H1 (cell line): ENCODE measurements around the gene TYK2. TPM values are rescaled to one million over a fixed set of nuclear protein-coding genes. Genes with fewer than 3 reads are reported as not detected.

ENCODE experiments used
- CTCF ChIA-PET: fragments of 300-600 bp; sonication (Branson Sonifier 250); formaldehyde crosslinking; loops from one replicate; lab custom pipeline; 2021; ENCODE audit not compliant: partially characterized antibody; lab: Charles Lee
- POLR2A ChIA-PET: fragments of 300-600 bp; sonication (Branson Sonifier 250); formaldehyde crosslinking; loops from one replicate; lab custom pipeline; 2021; ENCODE audit warnings: inconsistent platforms; ENCODE audit not compliant: partially characterized antibody; lab: Charles Lee
- DNase-seq, 2 experiments: peaks; one replicate each; pipeline versions ENCODE4 v3.0.0 to v3.0.0-alpha.2; 2010 to 2022; ENCODE audit warnings: low spot score in 2 of 2, low read depth in 1 of 2, mixed read lengths in 1 of 2
- FAIRE-seq: peaks from 2 replicates; lab custom pipeline; 2011; peaks lifted over from hg19 to GRCh38; lab: Jason Lieb, UNC
- H2AFZ ChIP-seq: 2 replicates; pipeline ENCODE4 v1.8.1; 2012; ENCODE audit warnings: low read length, inconsistent platforms
- H2AK5ac ChIP-seq: 2 replicates; pipeline ENCODE4 v1.6.1; 2013; ENCODE audit warnings: low read depth, low read length
- H2BK120ac ChIP-seq: replicated peaks from 2 replicates; pipeline ENCODE3; 2013; ENCODE audit warnings: low read depth, low read length, inconsistent platforms
- H2BK12ac ChIP-seq: 2 replicates; pipeline ENCODE4 v1.6.1; 2013; ENCODE audit warnings: low read depth, low read length
- H2BK15ac ChIP-seq: 2 replicates; pipeline ENCODE4 v1.6.1; 2013; ENCODE audit warnings: low read length
- H2BK20ac ChIP-seq: 2 replicates; pipeline ENCODE4 v1.6.1; 2013; ENCODE audit warnings: low read length
- H2BK5ac ChIP-seq: 2 replicates; pipeline ENCODE4 v1.6.1; 2013; ENCODE audit warnings: low read depth, low read length
- H3K14ac ChIP-seq: 2 replicates; pipeline ENCODE4 v1.6.1; 2013; ENCODE audit warnings: inconsistent platforms; ENCODE audit not compliant: insufficient read length
- H3K18ac ChIP-seq: 2 replicates; pipeline ENCODE4 v1.6.1; 2013; ENCODE audit warnings: low read length; ENCODE audit errors: extremely low read depth
- H3K23ac ChIP-seq: 2 replicates; pipeline ENCODE4 v1.6.1; 2013; ENCODE audit warnings: inconsistent platforms; ENCODE audit not compliant: insufficient read length
- H3K23me2 ChIP-seq: 2 replicates; pipeline ENCODE4 v1.6.1; 2013; ENCODE audit warnings: low read depth, low read length
- H3K27ac ChIP-seq: 2 replicates; pipeline ENCODE4 v1.6.1; 2011; ENCODE audit warnings: low read depth, low read length, inconsistent platforms
- H3K27me3 ChIP-seq, 4 experiments: replicated peaks in 1 of 4; 1 replicate in 1 of 4; 2 replicates in 3 of 4; pipeline versions ENCODE4 v1.6.1 to v1.8.1; 2011 to 2013; ENCODE audit warnings: low read length in 3 of 4, mild to moderate bottlenecking in 3 of 4, inconsistent platforms in 2 of 4, mixed read lengths in 2 of 4, moderate library complexity in 1 of 4; ENCODE audit not compliant: control insufficient read depth in 3 of 4, insufficient read depth in 3 of 4; ENCODE audit errors: extremely low read depth in 1 of 4
- H3K36me3 ChIP-seq, 4 experiments: 2 replicates each; pipeline versions ENCODE4 v1.6.1 to v1.8.1; 2011 to 2013; ENCODE audit warnings: mild to moderate bottlenecking in 4 of 4, low read length in 3 of 4, moderate library complexity in 2 of 4, control low read depth in 1 of 4, inconsistent platforms in 1 of 4; ENCODE audit not compliant: insufficient read depth in 4 of 4, control insufficient read depth in 2 of 4
- H3K4ac ChIP-seq: replicated peaks from 2 replicates; pipeline ENCODE3; 2013; ENCODE audit warnings: low read length, low read depth, mixed read lengths, inconsistent platforms; ENCODE audit not compliant: insufficient read length
- H3K4me1 ChIP-seq, 4 experiments: replicated peaks in 1 of 4; 1 replicate in 1 of 4; 2 replicates in 3 of 4; pipeline versions ENCODE4 v1.6.1 to v1.8.1; 2011 to 2013; ENCODE audit warnings: low read length in 3 of 4, inconsistent platforms in 2 of 4, mixed read lengths in 1 of 4; ENCODE audit not compliant: insufficient read depth in 4 of 4, control insufficient read depth in 3 of 4
- H3K4me2 ChIP-seq, 2 experiments: 2 replicates each; pipeline versions ENCODE4 v1.6.1 to v1.8.1; 2011 to 2013; ENCODE audit warnings: low read depth in 2 of 2, low read length in 2 of 2, control low read depth in 1 of 2, inconsistent platforms in 1 of 2, mild to moderate bottlenecking in 1 of 2; ENCODE audit not compliant: insufficient read depth in 1 of 2
- H3K4me3 ChIP-seq, 4 experiments: fragments of 200-600, 300-600 bp in 1 of 4; sonication (generic), shearing (Covaris generic), sonication (Bioruptor Twin) in 1 of 4; 2 replicates each; pipeline versions ENCODE4 v1.5.1 to v1.8.1; 2011 to 2016; ENCODE audit warnings: low read length in 4 of 4, low read depth in 3 of 4, control low read depth in 2 of 4, inconsistent platforms in 2 of 4, mild to moderate bottlenecking in 2 of 4, mixed read lengths in 1 of 4, moderate library complexity in 1 of 4; ENCODE audit not compliant: insufficient read depth in 2 of 4; ENCODE audit errors: extremely low read depth in 1 of 4
- H3K56ac ChIP-seq: replicated peaks from 2 replicates; pipeline ENCODE3; 2013; ENCODE audit warnings: low read depth, mild to moderate bottlenecking, mixed read lengths, low read length, inconsistent platforms; ENCODE audit not compliant: insufficient read length
- H3K79me1 ChIP-seq: 2 replicates; pipeline ENCODE4 v1.6.1; 2013; ENCODE audit warnings: low read depth, low read length, control low read depth
- H3K79me2 ChIP-seq, 2 experiments: 2 replicates each; pipeline versions ENCODE4 v1.6.1 to v1.8.1; 2012 to 2013; ENCODE audit warnings: low read length in 2 of 2, mild to moderate bottlenecking in 2 of 2, inconsistent platforms in 1 of 2; ENCODE audit not compliant: insufficient read depth in 2 of 2, control insufficient read depth in 1 of 2
- H3K9ac ChIP-seq, 4 experiments: replicated peaks in 1 of 4; 1 replicate in 1 of 4; 2 replicates in 3 of 4; pipeline versions ENCODE4 v1.6.1 to v1.8.1; 2011 to 2013; ENCODE audit warnings: low read depth in 3 of 4, low read length in 3 of 4, control low read depth in 2 of 4, mild to moderate bottlenecking in 2 of 4, moderate library complexity in 2 of 4, inconsistent platforms in 1 of 4; ENCODE audit errors: extremely low read depth in 1 of 4
- H3K9me3 ChIP-seq, 2 experiments: 2 replicates each; pipeline versions ENCODE4 v1.6.1 to v1.8.1; 2012 to 2013; ENCODE audit warnings: mild to moderate bottlenecking in 2 of 2, moderate library complexity in 2 of 2, control low read depth in 1 of 2, inconsistent platforms in 1 of 2, low read depth in 1 of 2, low read length in 1 of 2, mixed read lengths in 1 of 2; ENCODE audit not compliant: insufficient read depth in 2 of 2
- H4K20me1 ChIP-seq, 2 experiments: replicated peaks in 1 of 2; 2 replicates each; pipeline versions ENCODE3 to v1.8.1; 2011 to 2013; ENCODE audit warnings: inconsistent platforms in 2 of 2, low read length in 2 of 2, mild to moderate bottlenecking in 1 of 2; ENCODE audit not compliant: insufficient read depth in 2 of 2, control insufficient read depth in 1 of 2
- H4K5ac ChIP-seq: 2 replicates; pipeline ENCODE4 v1.6.1; 2013; ENCODE audit warnings: low read length, low read depth, mixed read lengths, inconsistent platforms; ENCODE audit not compliant: insufficient read length
- H4K8ac ChIP-seq: 2 replicates; pipeline ENCODE4 v1.8.0; 2013; ENCODE audit warnings: mild to moderate bottlenecking, moderate library complexity, low read length, inconsistent platforms; ENCODE audit not compliant: insufficient read depth; ENCODE audit errors: extremely low read depth
- H4K91ac ChIP-seq: replicated peaks from 2 replicates; pipeline ENCODE3; 2013; ENCODE audit warnings: low read length, mixed read lengths, inconsistent platforms; ENCODE audit not compliant: insufficient read length
- EP300 ChIP-seq, 2 experiments: IDR thresholded peaks; 1 replicate in 1 of 2; 2 replicates in 1 of 2; pipeline ENCODE4 v1.6.1; 2011 to 2012; ENCODE audit warnings: low read depth in 2 of 2, low read length in 2 of 2, mild to moderate bottlenecking in 2 of 2, borderline replicate concordance in 1 of 2, inconsistent platforms in 1 of 2, moderate library complexity in 1 of 2
- HDAC2 ChIP-seq, 2 experiments: fragments of 300-600 bp in 1 of 2; sonication (generic) in 1 of 2; IDR thresholded peaks; 2 replicates each; pipeline ENCODE4 v1.6.1; 2011 to 2012; ENCODE audit warnings: low read depth in 2 of 2, low read length in 2 of 2, mild to moderate bottlenecking in 2 of 2, moderate library complexity in 2 of 2, borderline replicate concordance in 1 of 2, inconsistent platforms in 1 of 2
- SIRT6 ChIP-seq: IDR thresholded peaks from one replicate; pipeline ENCODE4 v1.7.1; 2012; ENCODE audit warnings: low read length, inconsistent platforms
- SP4 ChIP-seq: IDR thresholded peaks from 2 replicates; pipeline ENCODE4 v1.6.1; 2012; ENCODE audit warnings: low read length, inconsistent platforms
- USF2 ChIP-seq: IDR thresholded peaks from 2 replicates; pipeline ENCODE4 v1.6.1; 2011; ENCODE audit warnings: low read length, improper control_type of control experiment
- whole genome bisulfite sequencing, 2 experiments: shearing (Covaris generic) in 1 of 2; methylation state at CpG; one replicate each; pipeline versions ENCODE4 v1.1.6 to v1.1.7; 2013 to 2015; ENCODE audit warnings: low lambda C conversion rate in 2 of 2, mixed read lengths in 2 of 2, inconsistent platforms in 1 of 2, low coverage in 1 of 2, missing lambda C conversion rate in 1 of 2; ENCODE audit not compliant: insufficient replicate concordance in 2 of 2, insufficient coverage in 1 of 2, insufficient read length in 1 of 2; ENCODE audit errors: extremely low coverage in 1 of 2, missing lambda C conversion rate in 1 of 2; 5-methylcytosine and 5-hydroxymethylcytosine counted together
- polyA plus RNA-seq, 7 experiments: library from polyadenylated mRNA; depleted of rRNA in 3 of 7; stranded (reverse) in 5 of 7; unstranded in 2 of 7; fragments of >200 nt in 5 of 7; fragments of 200-250 nt in 2 of 7; gene quantifications; 1 replicate in 5 of 7; 2 replicates in 1 of 7; 4 replicates in 1 of 7; pipeline versions ENCODE4 v1.2.1 to v1.2.3, GENCODE V29; 2011 to 2013; ENCODE audit warnings: missing spikeins in 2 of 7, mixed read lengths in 2 of 7
- total RNA-seq: library from RNA; stranded (reverse); fragmentation: NEBNext Ultra II Directional; extraction: Animal tissue kit (Norgen Biotek cat#: 25700); gene quantifications from 2 replicates; pipeline ENCODE4 v1.2.1, GENCODE V29; 2021
- TF ChIP-seq, protein P1 (sequence below), 3 experiments: IDR thresholded peaks; 1 replicate in 2 of 3; 2 replicates in 1 of 3; pipeline versions ENCODE4 v1.5.1 to v1.6.1; 2011; ENCODE audit warnings: low read length in 3 of 3, mild to moderate bottlenecking in 3 of 3, inconsistent platforms in 2 of 3, low read depth in 1 of 3, moderate library complexity in 1 of 3; ENCODE audit not compliant: insufficient read depth in 1 of 3; ENCODE audit errors: control extremely low read depth in 1 of 3

Gene TYK2
- total and polyA plus RNA-seq, 2 of the 8 experiments (the other 6 are each of a cell fraction or from before 2014, with no cell fraction given) = 32.1 to 40.8 TPM

DNA sequence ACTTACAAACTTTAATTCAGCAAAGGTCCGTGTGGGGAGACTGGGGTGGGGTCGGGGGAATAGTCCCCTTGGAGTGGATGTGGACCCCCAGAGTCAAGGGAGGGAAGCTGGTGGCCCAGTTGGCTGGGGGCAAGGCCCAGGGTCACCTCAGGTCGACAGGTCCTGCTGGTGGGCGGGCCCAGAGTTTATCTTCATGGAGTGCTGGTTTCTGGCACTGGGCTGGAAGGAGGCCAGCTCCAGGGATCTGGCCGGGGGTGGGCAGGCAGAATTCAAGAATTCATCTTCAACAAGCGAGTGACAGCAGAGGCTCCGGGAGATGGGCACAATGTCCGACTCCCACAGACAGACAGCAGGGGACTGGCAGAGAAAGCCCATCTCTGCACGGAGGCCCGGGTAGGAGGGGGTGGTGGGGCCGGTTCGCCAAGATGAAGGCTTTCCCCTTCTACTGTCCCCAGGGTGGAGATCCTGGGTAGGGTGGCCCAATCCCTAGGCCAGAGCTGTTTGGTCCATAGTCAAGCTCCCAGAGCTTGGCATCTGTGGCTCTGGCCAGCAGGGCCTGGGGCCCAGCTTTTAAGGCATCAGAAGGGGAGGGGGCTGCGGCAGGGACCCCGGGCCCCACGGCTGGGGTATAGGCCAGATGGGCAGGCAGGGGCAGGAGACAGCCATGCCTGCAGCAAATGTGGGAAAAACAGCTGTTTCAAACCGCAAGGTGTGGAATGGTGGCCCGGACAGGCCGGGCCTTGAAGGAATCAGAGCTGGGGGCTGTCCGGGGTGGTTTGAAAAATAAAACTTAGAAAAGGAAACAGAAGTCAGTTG, 63.9 kb downstream of the TYK2 start:
- ChIA-PET POLR2A (interaction anchor here (1.1 to 11.4 kb wide), 7 partner anchors 8 to 51 kb away, joined by 3 to 104 read pairs (median 5); partner anchors contain the start of genes ICAM5 and RAVER1), CTCF (interaction anchor here (0.5 to 2.5 kb wide), 5 partner anchors 54 to 74 kb away, joined by 3 to 11 read pairs (median 3); no protein-coding TSS in a partner anchor)
- no peak overlapping the region for H4K5ac ChIP-seq
- H4K20me1 ChIP-seq = no peaks in the 10 kb centered on the region
- H3K23ac ChIP-seq = no peak overlapping the region
- H3K23me2 ChIP-seq = peaks cover 3% of the 10 kb centered on the region; the same call in 1 of the 2 replicates
- H4K8ac ChIP-seq = no peak overlapping the region; the same call in 1 of the 2 replicates
- no peak overlapping the region for H3K4ac ChIP-seq
- 84% methylated on average over 10 of the region's 19 CpGs; no CpG with 5 or more reads in 1 of the 2 experiments for WGBS, 2 experiments
- H3K9me3 ChIP-seq = no peaks in the 10 kb centered on the region
- no peak for FAIRE-seq
- H4K91ac ChIP-seq = no peak overlapping the region
- H3K4me1 ChIP-seq = no peaks in the 10 kb centered on the region; a peak in 1 of 7 replicates
- H2AK5ac ChIP-seq = no peak overlapping the region
- H3K27me3 ChIP-seq = no peaks in the 10 kb centered on the region
- H2BK15ac ChIP-seq = no peak overlapping the region
- no peak overlapping the region for H2BK5ac ChIP-seq
- H3K36me3 ChIP-seq = peaks cover 9 to 32% (median 23%) of the 10 kb centered on the region in 4 experiments
- H2BK12ac ChIP-seq = no peak overlapping the region
- no peak overlapping the region; the same call in 1 of the 2 replicates for H3K18ac ChIP-seq
- H3K9ac ChIP-seq = 0 out of 7 replicates have a peak overlapping the region, but pooled peaks of 1 of the 4 experiments have one; percentile 71
- H3K14ac ChIP-seq = no peak overlapping the region
- no peak overlapping the region for H2BK20ac ChIP-seq
- H3K79me2 ChIP-seq = no peaks in the 10 kb centered on the region
- H3K79me1 ChIP-seq = no peaks in the 10 kb centered on the region; the same call in 1 of the 2 replicates
- no peak for DNase-seq
- H3K4me3 ChIP-seq = peak overlapping the region in 1 of 4 experiments; percentile 91; a peak in 2 of 8 replicates
- H3K56ac ChIP-seq = no peak overlapping the region
- H3K27ac ChIP-seq = peak overlapping the region; percentile 11; the same call in 1 of the 2 replicates
- peak overlapping the region in 1 of 2 experiments; percentile 79; a peak in 3 of 4 replicates for H3K4me2 ChIP-seq
- no peak overlapping the region for H2AFZ ChIP-seq
- H2BK120ac ChIP-seq = no peak overlapping the region
- no peak for TF ChIP-seq HDAC2 (IDR thresholded peaks at IDR 0.05; ENCODE audit: borderline replicate concordance in 1 of 2, low read depth in 2 of 2, low read length in 2 of 2)
- no peak for TF ChIP-seq USF2
- TF ChIP-seq, protein P1, sequence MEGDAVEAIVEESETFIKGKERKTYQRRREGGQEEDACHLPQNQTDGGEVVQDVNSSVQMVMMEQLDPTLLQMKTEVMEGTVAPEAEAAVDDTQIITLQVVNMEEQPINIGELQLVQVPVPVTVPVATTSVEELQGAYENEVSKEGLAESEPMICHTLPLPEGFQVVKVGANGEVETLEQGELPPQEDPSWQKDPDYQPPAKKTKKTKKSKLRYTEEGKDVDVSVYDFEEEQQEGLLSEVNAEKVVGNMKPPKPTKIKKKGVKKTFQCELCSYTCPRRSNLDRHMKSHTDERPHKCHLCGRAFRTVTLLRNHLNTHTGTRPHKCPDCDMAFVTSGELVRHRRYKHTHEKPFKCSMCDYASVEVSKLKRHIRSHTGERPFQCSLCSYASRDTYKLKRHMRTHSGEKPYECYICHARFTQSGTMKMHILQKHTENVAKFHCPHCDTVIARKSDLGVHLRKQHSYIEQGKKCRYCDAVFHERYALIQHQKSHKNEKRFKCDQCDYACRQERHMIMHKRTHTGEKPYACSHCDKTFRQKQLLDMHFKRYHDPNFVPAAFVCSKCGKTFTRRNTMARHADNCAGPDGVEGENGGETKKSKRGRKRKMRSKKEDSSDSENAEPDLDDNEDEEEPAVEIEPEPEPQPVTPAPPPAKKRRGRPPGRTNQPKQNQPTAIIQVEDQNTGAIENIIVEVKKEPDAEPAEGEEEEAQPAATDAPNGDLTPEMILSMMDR (IDR thresholded peaks at IDR 0.05; ENCODE audit: control extremely low read depth in 1 of 3, insufficient read depth in 1 of 3, low read depth in 1 of 3, low read length in 3 of 3) = no peak
- TF ChIP-seq SIRT6 = no peak
- no peak for TF ChIP-seq SP4
- no peak for TF ChIP-seq EP300 (IDR thresholded peaks at IDR 0.05; ENCODE audit: borderline replicate concordance in 1 of 2, low read depth in 2 of 2, low read length in 2 of 2)
